Measurements from ENCODE around the gene STIM1.
A peak's percentile ranks its signal among the peaks of the same experiment; 100 is the strongest.

STIM1 gene

GRCh38 chr11:3916962-3917361 lies 61.5 kb downstream of the STIM1 start:
- Histone ChIP-seq H3K4me1 (ENCODE audit: insufficient read depth, low read length, severe bottlenecking) (peaks cover 33% of the 10 kb centered on the region), H3K36me3 (ENCODE audit: insufficient read depth, low read length) (no peaks in the 10 kb centered on the region), H3K27me3 (ENCODE audit: insufficient read depth, low read length) (no peaks in the 10 kb centered on the region), H3K4me3 (ENCODE audit: low read depth, low read length, poor library complexity, severe bottlenecking) (no peak overlapping the region), H3K9me2 (ENCODE audit: low read depth, low read length) (no peaks in the 10 kb centered on the region), H3K4me2 (ENCODE audit: low read length) (peak overlapping the region; percentile 8; the same call in 1 of the 2 replicates), H2AFZ (ENCODE audit: low read length) (no peak overlapping the region), H3F3A (ENCODE audit: insufficient read depth, low read length) (no peaks in the 10 kb centered on the region), H3K9ac (ENCODE audit: low read length) (no peak overlapping the region), H4K20me1 (ENCODE audit: insufficient read depth, low read length) (no peaks in the 10 kb centered on the region), H3K27ac (ENCODE audit: low read depth, low read length, poor library complexity, severe bottlenecking) (peak overlapping the region; percentile 53), H3K79me2 (ENCODE audit: insufficient read depth, low read length) (no peaks in the 10 kb centered on the region), H3K9me3 (ENCODE audit: low read length) (0 out of 2 replicates have a peak, but pooled peaks cover 3% of the 10 kb centered on the region)
- TF ChIP-seq CTCF (IDR thresholded peaks at IDR 0.05; ENCODE audit: low read length) = no peak
- no peak for TF ChIP-seq EZH2 (IDR thresholded peaks at IDR 0.05; ENCODE audit: borderline replicate concordance, low read length)

- H3K79me2 ChIP-seq (ENCODE audit: insufficient read depth, low read length) = peaks cover 3% of the 10 kb centered on the region; the same call in 1 of the 2 replicates
- no peak overlapping the region for H2AFZ ChIP-seq (ENCODE audit: low read length)
- no peaks in the 10 kb centered on the region for H3K36me3 ChIP-seq (ENCODE audit: insufficient read depth, low read length)
- peaks cover 26% of the 10 kb centered on the region for H3K4me1 ChIP-seq (ENCODE audit: insufficient read depth, low read length, severe bottlenecking)
- H4K20me1 ChIP-seq (ENCODE audit: insufficient read depth, low read length) = no peaks in the 10 kb centered on the region
- no peaks in the 10 kb centered on the region for H3K27me3 ChIP-seq (ENCODE audit: insufficient read depth, low read length)
- peaks cover 6% of the 10 kb centered on the region; the same call in 1 of the 2 replicates for H3K9me3 ChIP-seq (ENCODE audit: low read length)
- no peak for TF ChIP-seq EZH2 (IDR thresholded peaks at IDR 0.05; ENCODE audit: borderline replicate concordance, low read length)
- no peak overlapping the region for H3K4me2 ChIP-seq (ENCODE audit: low read length)
- H3K9ac ChIP-seq (ENCODE audit: low read length) = no peak overlapping the region
- H3K4me3 ChIP-seq (ENCODE audit: low read depth, low read length, poor library complexity, severe bottlenecking) = no peak overlapping the region
- no peaks in the 10 kb centered on the region for H3F3A ChIP-seq (ENCODE audit: insufficient read depth, low read length)
- H3K9me2 ChIP-seq (ENCODE audit: low read depth, low read length) = no peaks in the 10 kb centered on the region
- H3K27ac ChIP-seq (ENCODE audit: low read depth, low read length, poor library complexity, severe bottlenecking) = no peak overlapping the region
Measured at GRCh38 chr11:3920148-3920852, 64.8 kb downstream of the STIM1 start.

- Histone ChIP-seq H3K4me2 (ENCODE audit: low read length) (no peak overlapping the region), H3K9me2 (ENCODE audit: low read depth, low read length) (no peaks in the 10 kb centered on the region), H3K9ac (ENCODE audit: low read length) (no peak overlapping the region), H3K36me3 (ENCODE audit: insufficient read depth, low read length) (no peaks in the 10 kb centered on the region), H2AFZ (ENCODE audit: low read length) (no peak overlapping the region), H3K4me1 (ENCODE audit: insufficient read depth, low read length, severe bottlenecking) (peaks cover 10% of the 10 kb centered on the region), H3K27me3 (ENCODE audit: insufficient read depth, low read length) (no peaks in the 10 kb centered on the region), H3F3A (ENCODE audit: insufficient read depth, low read length) (peaks cover 4% of the 10 kb centered on the region; the same call in 1 of the 2 replicates), H3K9me3 (ENCODE audit: low read length) (peaks cover 6% of the 10 kb centered on the region; the same call in 1 of the 2 replicates), H3K4me3 (ENCODE audit: low read depth, low read length, poor library complexity, severe bottlenecking) (no peak overlapping the region), H4K20me1 (ENCODE audit: insufficient read depth, low read length) (no peaks in the 10 kb centered on the region), H3K79me2 (ENCODE audit: insufficient read depth, low read length) (peaks cover 3% of the 10 kb centered on the region), H3K27ac (ENCODE audit: low read depth, low read length, poor library complexity, severe bottlenecking) (no peak overlapping the region)
- TF ChIP-seq CTCF (IDR thresholded peaks at IDR 0.05; ENCODE audit: low read length) (no peak), EZH2 (IDR thresholded peaks at IDR 0.05; ENCODE audit: borderline replicate concordance, low read length) (no peak)
Measured at GRCh38 chr11:3922056-3922455, 66.6 kb downstream of the STIM1 start.

All from OCI-LY1 (cell line).